Activated gamma-delta T cell treated with Interleukin-2 at 50 U/mL for 16 hours (primary cell): ENCODE results near the gene YKT6.

Source experiments
- DNase-seq: peaks from one replicate; pipeline ENCODE4 v3.0.0-alpha.2; 2020

YKT6 gene

GRCh38 chr7:44237696-44238095, 36.9 kb downstream of the YKT6 start:
- DNase-seq = no peak

- no peak for DNase-seq
Measured at GRCh38 chr7:44238116-44238695, 37.4 kb downstream of the YKT6 start.

- DNase-seq = no peak
Measured at GRCh38 chr7:44239361-44239760, 38.6 kb downstream of the YKT6 start.

- DNase-seq = no peak
Measured at GRCh38 chr7:44240376-44240775, 39.6 kb downstream of the YKT6 start.

GRCh38 chr7:44240983-44241510, 40.3 kb downstream of the YKT6 start:
- peak; percentile 52 for DNase-seq

GRCh38 chr7:44242091-44242490, 41.3 kb downstream of the YKT6 start:
- no peak for DNase-seq

- DNase-seq = peak; percentile 12
Measured at GRCh38 chr7:44244282-44244681, 43.5 kb downstream of the YKT6 start.

- no peak for DNase-seq
Measured at GRCh38 chr7:44246396-44247113, 45.8 kb downstream of the YKT6 start.

- no peak for DNase-seq
Measured at GRCh38 chr7:44247868-44248651, 47.3 kb downstream of the YKT6 start.

GRCh38 chr7:44249639-44250234, 49.0 kb downstream of the YKT6 start:
- no peak for DNase-seq

GRCh38 chr7:44251269-44251668, 50.5 kb downstream of the YKT6 start:
- no peak for DNase-seq

GRCh38 chr7:44251881-44252280, 51.1 kb downstream of the YKT6 start:
- no peak for DNase-seq

GRCh38 chr7:44256459-44256858, 55.7 kb downstream of the YKT6 start:
- no peak for DNase-seq

GRCh38 chr7:44257213-44257612, 56.4 kb downstream of the YKT6 start:
- DNase-seq = no peak

GRCh38 chr7:44257618-44258422, 57.0 kb downstream of the YKT6 start:
- DNase-seq = peak; percentile 56

GRCh38 chr7:44258423-44258760, 57.6 kb downstream of the YKT6 start:
- no peak for DNase-seq

GRCh38 chr7:44258865-44259546, 58.2 kb downstream of the YKT6 start:
- DNase-seq = no peak

GRCh38 chr7:44259547-44260457, 59.0 kb downstream of the YKT6 start:
- DNase-seq = no peak

- no peak for DNase-seq
Measured at GRCh38 chr7:44261240-44261639, 60.5 kb downstream of the YKT6 start.

- DNase-seq = no peak
Measured at GRCh38 chr7:44262031-44262430, 61.3 kb downstream of the YKT6 start.
